GM23248 (cell line): ENCODE measurements around the gene SYDE2.

Experiments used
- EZH2 ChIP-seq: fragments of 200-600 bp; sonication (generic); IDR thresholded peaks from 2 replicates; pipeline ENCODE4 v1.6.1; 2018; ENCODE audit warnings: antibody characterized with exemption, mild to moderate bottlenecking; ENCODE audit not compliant: insufficient read depth, poor library complexity, severe bottlenecking
- EZH2phosphoT487 ChIP-seq: fragments of 200-600 bp; sonication (generic); IDR thresholded peaks from 2 replicates; pipeline ENCODE4 v1.6.1; 2018; ENCODE audit warnings: antibody characterized with exemption, moderate library complexity, mild to moderate bottlenecking, low read depth; ENCODE audit not compliant: insufficient read depth

DNA sequence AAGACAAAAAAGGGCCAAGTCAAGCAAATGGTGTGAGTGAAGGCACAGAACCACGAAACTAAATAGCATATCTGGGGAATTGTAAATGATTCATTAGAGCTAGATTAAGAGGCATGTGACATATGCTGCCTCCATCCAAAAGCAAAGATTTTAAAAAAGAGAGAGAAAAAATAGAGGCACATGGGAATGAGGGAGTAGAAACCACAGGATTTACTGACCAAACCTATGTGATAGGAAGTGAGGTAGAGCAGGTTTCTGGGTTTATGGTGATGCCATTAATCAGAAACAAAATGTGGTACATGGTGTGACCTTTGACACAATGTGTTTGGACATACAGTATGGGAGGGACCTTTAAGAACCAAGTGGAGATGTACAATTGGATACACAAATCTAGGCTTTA, 45.1 kb upstream of the SYDE2 start:
- TF ChIP-seq EZH2 (no peak), EZH2phosphoT487 (no peak)
